Left lung (tissue), 10 donors: ENCODE data around the gene ATP6V1G2. TPM values are rescaled to one million over a fixed set of nuclear protein-coding genes. Genes with fewer than 3 reads are reported as not detected.

ENCODE experiments used
- ATAC-seq: fragments of 200-7000 bp; cut with Tn5 transposase; one replicate; pipeline ENCODE4 v1.9.1; 2020; ENCODE audit warnings: moderate library complexity
- DNase-seq, 4 donors: peaks; one replicate each; pipeline ENCODE4 v3.0.0-alpha.2; 2013 to 2020
- H3K27ac ChIP-seq, 2 donors: fragments of 200-600 bp; sonication (generic) in 1 of 2; one replicate each; pipeline versions ENCODE4 v1.5.0 to v1.8.0; 2020 to 2021
- H3K27me3 ChIP-seq, 2 donors: fragments of 200-600 bp; sonication (generic) in 1 of 2; one replicate each; pipeline versions ENCODE4 v1.5.0 to v1.8.0; 2020 to 2021
- H3K36me3 ChIP-seq, 2 donors: fragments of 200-600 bp; sonication (generic) in 1 of 2; one replicate each; pipeline versions ENCODE4 v1.5.0 to v1.8.0; 2020 to 2021
- H3K4me1 ChIP-seq, 2 donors: fragments of 200-600 bp; one replicate each; pipeline ENCODE4 v1.8.0; 2021
- H3K4me3 ChIP-seq, 2 donors: fragments of 200-600 bp; sonication (generic) in 1 of 2; one replicate each; pipeline versions ENCODE4 v1.5.0 to v1.8.0; 2020 to 2021; ENCODE audit warnings: mild to moderate bottlenecking in 1 of 2
- H3K9me3 ChIP-seq, 2 donors: fragments of 200-600 bp; sonication (generic) in 1 of 2; one replicate each; pipeline versions ENCODE4 v1.5.0 to v1.8.0; 2020 to 2021
- CTCF ChIP-seq, 2 donors: fragments of 200-600 bp; sonication (generic) in 1 of 2; IDR thresholded peaks; one replicate each; pipeline versions ENCODE4 v1.5.0 to v1.8.0; 2021; ENCODE audit warnings: antibody characterized with exemption in 2 of 2
- intact Hi-C, 2 donors: fragments of 100-400 bp; cut with DNase I; formaldehyde crosslinking; loops; one replicate each; pipeline versions ENCODE4 v1.11.2 to v1.14.2; 2022
- polyA plus RNA-seq, 6 donors: library from polyadenylated mRNA; unstranded; fragments of 120-200 nt; gene quantifications; one replicate each; pipeline ENCODE4 v1.2.1, GENCODE V29; 2013; ENCODE audit not compliant: insufficient read length in 6 of 6
- total RNA-seq, 2 donors: library from RNA; stranded (reverse); fragmentation: NEBNext Ultra II Directional; extraction: Animal tissue kit (Norgen Biotek cat#: 25700); gene quantifications; one replicate each; pipeline ENCODE4 v1.2.1, GENCODE V29; 2021
- donor health status: DM: no; HTN: yes; CAD: no.
- donor health status: DM: no; HTN: no; CAD: no.

ATP6V1G2 gene
- total and polyA plus RNA-seq, 8 donors, result 1.0 to 6.3 (median 2.9) TPM

GRCh38 chr6:31544676-31545075 is 1.7 kb downstream of the ATP6V1G2 start:
- H3K27me3 ChIP-seq, result no peaks in the 10 kb centered on the region
- TF ChIP-seq CTCF (IDR thresholded peaks at IDR 0.05), result no peak
- no peak overlapping the region for H3K4me3 ChIP-seq
- H3K36me3 ChIP-seq, result peaks cover 0 to 13% of the 10 kb centered on the region in 2 donors
- DNase-seq (no peak), ATAC-seq (no peak)
- H3K4me1 ChIP-seq, result peaks cover 23 to 52% of the 10 kb centered on the region in 2 donors
- H3K9me3 ChIP-seq, result no peaks in the 10 kb centered on the region
- no peak overlapping the region for H3K27ac ChIP-seq
- intact Hi-C loops, result loop anchor here in 1 of 2 donors (10.0 kb wide), 1 partner anchor 50 kb away; the partner anchor contains the start of gene NCR3

GRCh38 chr6:31543639-31544038 is 2.8 kb downstream of the ATP6V1G2 start:
- intact Hi-C loops, result loop anchor here in 1 of 2 donors (10.0 kb wide), 1 partner anchor 51 kb away; the partner anchor contains the start of gene NCR3
- ATAC-seq (no peak), DNase-seq (no peak)
- H3K27ac ChIP-seq, result no peak overlapping the region
- H3K4me3 ChIP-seq, result no peak overlapping the region
- H3K36me3 ChIP-seq, result peaks cover 0 to 17% of the 10 kb centered on the region in 2 donors
- no peaks in the 10 kb centered on the region for H3K27me3 ChIP-seq
- H3K9me3 ChIP-seq, result no peaks in the 10 kb centered on the region
- peaks cover 29 to 57% of the 10 kb centered on the region in 2 donors for H3K4me1 ChIP-seq
- no peak for TF ChIP-seq CTCF (IDR thresholded peaks at IDR 0.05)

GRCh38 chr6:31541658-31542521 is 4.5 kb downstream of the ATP6V1G2 start, which contains the start of gene DDX39B:
TSS of gene DDX39B (minus strand) at chr6:31542003. CDS start at chr6:31540532, 1,471 bp downstream.
- DNase-seq, result peak; percentile 97 to 98 (median 98)
- Histone ChIP-seq H3K36me3 (peaks cover 0 to 34% of the 10 kb centered on the region in 2 donors), H3K27me3 (no peaks in the 10 kb centered on the region), H3K9me3 (no peaks in the 10 kb centered on the region), H3K27ac (peak within 1 kb of the TSS; percentile 95 to 96), H3K4me3 (peak within 1 kb of the TSS; percentile 66 to 83), H3K4me1 (peaks cover 20 to 55% of the 10 kb centered on the region in 2 donors)
- ATAC-seq, result peak; percentile 90
- no peak for TF ChIP-seq CTCF (IDR thresholded peaks at IDR 0.05)
- intact Hi-C loops, result loop anchor here in 1 of 2 donors (10.0 kb wide), 1 partner anchor 53 kb away; the partner anchor contains the start of gene NCR3

GRCh38 chr6:31541059-31541657 is 5.2 kb downstream of the ATP6V1G2 start:
- H3K36me3 ChIP-seq, result peaks cover 0 to 42% of the 10 kb centered on the region in 2 donors
- intact Hi-C loops, result loop anchor here in 1 of 2 donors (10.0 kb wide), 1 partner anchor 54 kb away; the partner anchor contains the start of gene NCR3
- peak overlapping the region; percentile 66 to 83 for H3K4me3 ChIP-seq
- H3K27ac ChIP-seq, result peak overlapping the region; percentile 95 to 96
- DNase-seq, result peak; percentile 46 to 82 (median 58)
- peak; percentile 58 for ATAC-seq
- H3K27me3 ChIP-seq, result no peaks in the 10 kb centered on the region
- peaks cover 20 to 54% of the 10 kb centered on the region in 2 donors for H3K4me1 ChIP-seq
- no peaks in the 10 kb centered on the region for H3K9me3 ChIP-seq
- no peak for TF ChIP-seq CTCF (IDR thresholded peaks at IDR 0.05)
